ENCODE data around the gene WWOX. TPM values are rescaled to one million over a fixed set of nuclear protein-coding genes. Genes with fewer than 3 reads are reported as not detected.

The WWOX gene
- total and polyA plus RNA-seq, 2 of the 8 experiments (the other 6 are each of a cell fraction or from before 2014, with no cell fraction given) = 5.4 to 16.7 TPM

DNA sequence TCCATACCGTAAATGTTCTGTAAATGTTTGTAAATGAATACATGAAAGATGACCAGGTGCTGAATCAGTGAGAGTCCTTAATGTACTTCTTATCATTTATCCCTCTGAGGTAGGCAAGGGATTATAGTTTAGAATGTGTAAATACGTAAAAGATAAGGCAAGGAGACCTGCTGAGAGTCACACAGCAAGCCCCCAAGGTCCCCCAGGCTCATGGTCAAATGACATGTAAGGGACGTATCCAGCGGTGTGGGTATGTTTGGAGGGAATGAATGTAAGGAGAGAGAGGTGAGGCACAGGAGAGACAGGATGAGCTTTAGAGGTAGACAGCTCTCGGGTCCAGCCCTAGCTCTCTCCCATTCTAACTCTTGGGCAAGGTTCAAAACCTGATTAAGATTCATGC, 341.8 kb downstream of the WWOX start:
- CTCF ChIA-PET (ENCODE audit: partially characterized antibody) = interaction anchor here (1.0 kb wide), 2 partner anchors 32 to 76 kb away, joined by 3 read pairs; no protein-coding TSS in a partner anchor

More for the DNA sequence above, 341.8 kb downstream of the WWOX start:
- no peak overlapping the region for H3K56ac ChIP-seq (replicated peaks; ENCODE audit: insufficient read length, low read depth, low read length)
- no peak overlapping the region for H2BK15ac ChIP-seq (ENCODE audit: low read length)
- DNase-seq (ENCODE audit: low read depth in 1 of 2, low spot score in 2 of 2) (peak in 1 of 2 experiments; percentile 29), FAIRE-seq (no peak)
- H2BK120ac ChIP-seq (replicated peaks; ENCODE audit: low read depth, low read length) = no peak overlapping the region
- TF ChIP-seq POLR2AphosphoS5 (IDR thresholded peaks at IDR 0.05; ENCODE audit: low read depth, low read length) (no peak), JUN (IDR thresholded peaks at IDR 0.05; ENCODE audit: low read depth, low read length) (no peak), CHD1 (IDR thresholded peaks at IDR 0.05; ENCODE audit: low read depth, low read length) (no peak), SIX5 (IDR thresholded peaks at IDR 0.05; ENCODE audit: low read depth, low read length) (no peak), KDM1A (IDR thresholded peaks at IDR 0.05; ENCODE audit: borderline replicate concordance, low read length) (no peak), BCL11A (IDR thresholded peaks at IDR 0.05; ENCODE audit: low read depth in 2 of 2, low read length in 2 of 2) (no peak), JUND (IDR thresholded peaks at IDR 0.05; ENCODE audit: low read length) (no peak), POU5F1 (IDR thresholded peaks at IDR 0.05; ENCODE audit: low read depth, low read length) (no peak), CREB1 (IDR thresholded peaks at IDR 0.05) (no peak), TEAD4 (IDR thresholded peaks at IDR 0.05; ENCODE audit: low read depth, low read length) (no peak)
- TF ChIP-seq, protein P1, sequence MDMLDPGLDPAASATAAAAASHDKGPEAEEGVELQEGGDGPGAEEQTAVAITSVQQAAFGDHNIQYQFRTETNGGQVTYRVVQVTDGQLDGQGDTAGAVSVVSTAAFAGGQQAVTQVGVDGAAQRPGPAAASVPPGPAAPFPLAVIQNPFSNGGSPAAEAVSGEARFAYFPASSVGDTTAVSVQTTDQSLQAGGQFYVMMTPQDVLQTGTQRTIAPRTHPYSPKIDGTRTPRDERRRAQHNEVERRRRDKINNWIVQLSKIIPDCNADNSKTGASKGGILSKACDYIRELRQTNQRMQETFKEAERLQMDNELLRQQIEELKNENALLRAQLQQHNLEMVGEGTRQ (IDR thresholded peaks at IDR 0.05; ENCODE audit: low read length) = no peak
- TF ChIP-seq, protein P2, sequence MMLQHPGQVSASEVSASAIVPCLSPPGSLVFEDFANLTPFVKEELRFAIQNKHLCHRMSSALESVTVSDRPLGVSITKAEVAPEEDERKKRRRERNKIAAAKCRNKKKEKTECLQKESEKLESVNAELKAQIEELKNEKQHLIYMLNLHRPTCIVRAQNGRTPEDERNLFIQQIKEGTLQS (IDR thresholded peaks at IDR 0.05; ENCODE audit: insufficient read depth, low read depth, low read length) = no peak
- no peak overlapping the region for H2BK5ac ChIP-seq (ENCODE audit: low read depth, low read length)
- H3K4me1 ChIP-seq (replicated peaks in 1 of 4; ENCODE audit: control insufficient read depth in 3 of 4, insufficient read depth in 4 of 4, low read length in 3 of 4) = no peaks in the 10 kb centered on the region
- no peak overlapping the region for H4K91ac ChIP-seq (replicated peaks; ENCODE audit: insufficient read length, low read length)
- H4K8ac ChIP-seq (ENCODE audit: extremely low read depth, insufficient read depth, low read length) = no peak overlapping the region
- no peak overlapping the region for H2AFZ ChIP-seq (ENCODE audit: low read length)
- H3K14ac ChIP-seq (ENCODE audit: insufficient read length) = no peak overlapping the region
- no peak overlapping the region for H2BK20ac ChIP-seq (ENCODE audit: low read length)
- no peak overlapping the region for H2BK12ac ChIP-seq (ENCODE audit: low read depth, low read length)
- no peak overlapping the region for H3K27ac ChIP-seq (ENCODE audit: low read depth, low read length)
- WGBS, 2 experiments (ENCODE audit: extremely low coverage in 1 of 2, insufficient coverage in 1 of 2, insufficient read length in 1 of 2, insufficient replicate concordance in 2 of 2, low coverage in 1 of 2, low lambda C conversion rate in 2 of 2, missing lambda C conversion rate in 1 of 2) = 83% methylated on average over 5 of the region's 5 CpGs; no CpG with 5 or more reads in 1 of the 2 experiments
- POLR2A ChIA-PET (ENCODE audit: partially characterized antibody) = no interaction called here
- H4K20me1 ChIP-seq (replicated peaks in 1 of 2; ENCODE audit: control insufficient read depth in 1 of 2, insufficient read depth in 2 of 2, low read length in 2 of 2) = no peaks in the 10 kb centered on the region
- no peak overlapping the region for H3K4ac ChIP-seq (replicated peaks; ENCODE audit: insufficient read length, low read depth, low read length)
- H3K4me3 ChIP-seq (ENCODE audit: extremely low read depth in 1 of 4, insufficient read depth in 2 of 4, low read depth in 3 of 4, low read length in 4 of 4) = no peak overlapping the region
- no peaks in the 10 kb centered on the region for H3K79me2 ChIP-seq (ENCODE audit: control insufficient read depth in 1 of 2, insufficient read depth in 2 of 2, low read length in 2 of 2)
- H3K9ac ChIP-seq (replicated peaks in 1 of 4; ENCODE audit: extremely low read depth in 1 of 4, low read depth in 3 of 4, low read length in 3 of 4) = no peak overlapping the region
- H3K23ac ChIP-seq (ENCODE audit: insufficient read length) = no peak overlapping the region
- H3K18ac ChIP-seq (ENCODE audit: extremely low read depth, low read length) = no peak overlapping the region
- no peaks in the 10 kb centered on the region for H3K27me3 ChIP-seq (replicated peaks in 1 of 4; ENCODE audit: control insufficient read depth in 3 of 4, extremely low read depth in 1 of 4, insufficient read depth in 3 of 4, low read length in 3 of 4)
- H3K36me3 ChIP-seq (ENCODE audit: control insufficient read depth in 2 of 4, insufficient read depth in 4 of 4, low read length in 3 of 4) = no peaks in the 10 kb centered on the region
- H3K23me2 ChIP-seq (ENCODE audit: low read depth, low read length) = no peaks in the 10 kb centered on the region
- H4K5ac ChIP-seq (ENCODE audit: insufficient read length, low read depth, low read length) = no peak overlapping the region
- H3K9me3 ChIP-seq (ENCODE audit: insufficient read depth in 2 of 2, low read depth in 1 of 2, low read length in 1 of 2) = no peaks in the 10 kb centered on the region
- H3K4me2 ChIP-seq (ENCODE audit: insufficient read depth in 1 of 2, low read depth in 2 of 2, low read length in 2 of 2) = no peak overlapping the region
- H3K79me1 ChIP-seq (ENCODE audit: low read depth, low read length) = no peaks in the 10 kb centered on the region
- H2AK5ac ChIP-seq (ENCODE audit: low read depth, low read length) = no peak overlapping the region

Measured in H1 (cell line).